HepG2 (cell line): ENCODE data around the gene SYCE3. TPM values are rescaled to one million over a fixed set of nuclear protein-coding genes. Genes with fewer than 3 reads are reported as not detected.

Source experiments
- ATF7-NPFF ChIP-seq: sonication (generic); formaldehyde crosslinking; IDR thresholded peaks from 2 replicates; pipeline ENCODE4 v1.8.1; 2023; ENCODE audit warnings: mild to moderate bottlenecking, low read depth, missing genetic modification reagents, moderate library complexity
- MIER3 ChIP-seq: IDR thresholded peaks from 2 replicates; pipeline ENCODE4 v1.6.1; 2016; ENCODE audit warnings: missing compliant biosample characterization, borderline replicate concordance
- PATZ1 ChIP-seq: sonication (generic); formaldehyde crosslinking; IDR thresholded peaks from 2 replicates; pipeline ENCODE4 v1.4.0; 2020; ENCODE audit warnings: missing genetic modification reagents
- REXO4 ChIP-seq: sonication (generic); formaldehyde crosslinking; IDR thresholded peaks from 2 replicates; pipeline ENCODE4 v1.8.0; 2022; ENCODE audit warnings: missing genetic modification reagents, mild to moderate bottlenecking, borderline replicate concordance
- SIX4 ChIP-seq: sonication (generic); formaldehyde crosslinking; IDR thresholded peaks from 2 replicates; pipeline ENCODE4 v1.4.0; 2020; ENCODE audit warnings: missing genetic modification reagents
- ZBTB7B ChIP-seq: sonication (generic); formaldehyde crosslinking; IDR thresholded peaks from 2 replicates; pipeline ENCODE4 v1.4.0; 2020; ENCODE audit warnings: missing genetic modification reagents
- ZNF101 ChIP-seq: sonication (generic); formaldehyde crosslinking; IDR thresholded peaks from 2 replicates; pipeline ENCODE4 v1.4.0; 2020; ENCODE audit warnings: mild to moderate bottlenecking, low read depth, missing genetic modification reagents, borderline replicate concordance
- ZNF281 ChIP-seq: sonication (generic); formaldehyde crosslinking; IDR thresholded peaks from 2 replicates; pipeline ENCODE4 v1.4.0; 2020; ENCODE audit warnings: missing genetic modification reagents, borderline replicate concordance
- ZNF878 ChIP-seq: sonication (generic); formaldehyde crosslinking; IDR thresholded peaks from 2 replicates; pipeline ENCODE4 v1.8.1; 2023; ENCODE audit warnings: mild to moderate bottlenecking, missing genetic modification reagents, moderate library complexity
- polyA plus RNA-seq, 8 experiments: library from polyadenylated mRNA; depleted of rRNA in 3 of 8; stranded (reverse) in 7 of 8; unstranded in 1 of 8; fragments of >200 nt; fragmentation: Illumina TruSeq in 4 of 8; extraction: Trizol in 4 of 8; gene quantifications; 2 replicates each; pipeline versions ENCODE4 v1.2.1 to v1.2.3, GENCODE V29; 2011 to 2016; ENCODE audit warnings: low read depth in 4 of 8, missing spikeins in 1 of 8, mixed read lengths in 1 of 8; ENCODE audit not compliant: insufficient read depth in 1 of 8
- total RNA-seq, 5 experiments: library from RNA; depleted of rRNA; stranded (reverse); fragments of >200 nt; fragmentation: Illumina TruSeq; extraction: Trizol; gene quantifications; 2 replicates each; pipeline ENCODE4 v1.2.3, GENCODE V29; 2016; ENCODE audit warnings: low read depth in 1 of 5
- TF ChIP-seq, protein P1 (sequence below): IDR thresholded peaks from 2 replicates; pipeline ENCODE4 v1.6.1; 2016
- TF ChIP-seq, protein P2 (sequence below): sonication (generic); formaldehyde crosslinking; IDR thresholded peaks from 2 replicates; pipeline ENCODE4 v1.4.0; 2020; ENCODE audit warnings: mild to moderate bottlenecking, missing genetic modification reagents
- TF ChIP-seq, protein P3 (sequence below): sonication (generic); formaldehyde crosslinking; IDR thresholded peaks from 2 replicates; pipeline ENCODE4 v1.5.0; 2020; ENCODE audit warnings: mild to moderate bottlenecking, missing genetic modification reagents, borderline replicate concordance

Gene SYCE3
- total and polyA plus RNA-seq, 2 of the 13 experiments (the other 11 are each of a cell fraction or from before 2014, with no cell fraction given), result not detected

- TF ChIP-seq ZBTB7B (CRISPR knock-in tag) (0 out of 2 replicates have a peak, but pooled peaks have one; percentile 61), ZNF101 (CRISPR knock-in tag) (no peak), SIX4 (CRISPR knock-in tag) (no peak), PATZ1 (CRISPR knock-in tag) (no peak), REXO4 (CRISPR knock-in tag) (no peak), ATF7-NPFF (CRISPR knock-in tag) (no peak), ZNF878 (no peak), MIER3 (no peak), ZNF281 (no peak)
- TF ChIP-seq, protein P1, sequence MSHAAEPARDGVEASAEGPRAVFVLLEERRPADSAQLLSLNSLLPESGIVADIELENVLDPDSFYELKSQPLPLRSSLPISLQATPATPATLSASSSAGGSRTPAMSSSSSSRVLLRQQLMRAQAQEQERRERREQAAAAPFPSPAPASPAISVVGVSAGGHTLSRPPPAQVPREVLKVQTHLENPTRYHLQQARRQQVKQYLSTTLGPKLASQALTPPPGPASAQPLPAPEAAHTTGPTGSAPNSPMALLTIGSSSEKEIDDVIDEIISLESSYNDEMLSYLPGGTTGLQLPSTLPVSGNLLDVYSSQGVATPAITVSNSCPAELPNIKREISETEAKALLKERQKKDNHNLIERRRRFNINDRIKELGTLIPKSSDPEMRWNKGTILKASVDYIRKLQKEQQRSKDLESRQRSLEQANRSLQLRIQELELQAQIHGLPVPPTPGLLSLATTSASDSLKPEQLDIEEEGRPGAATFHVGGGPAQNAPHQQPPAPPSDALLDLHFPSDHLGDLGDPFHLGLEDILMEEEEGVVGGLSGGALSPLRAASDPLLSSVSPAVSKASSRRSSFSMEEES (CRISPR knock-in tag), result no peak
- TF ChIP-seq, protein P2, sequence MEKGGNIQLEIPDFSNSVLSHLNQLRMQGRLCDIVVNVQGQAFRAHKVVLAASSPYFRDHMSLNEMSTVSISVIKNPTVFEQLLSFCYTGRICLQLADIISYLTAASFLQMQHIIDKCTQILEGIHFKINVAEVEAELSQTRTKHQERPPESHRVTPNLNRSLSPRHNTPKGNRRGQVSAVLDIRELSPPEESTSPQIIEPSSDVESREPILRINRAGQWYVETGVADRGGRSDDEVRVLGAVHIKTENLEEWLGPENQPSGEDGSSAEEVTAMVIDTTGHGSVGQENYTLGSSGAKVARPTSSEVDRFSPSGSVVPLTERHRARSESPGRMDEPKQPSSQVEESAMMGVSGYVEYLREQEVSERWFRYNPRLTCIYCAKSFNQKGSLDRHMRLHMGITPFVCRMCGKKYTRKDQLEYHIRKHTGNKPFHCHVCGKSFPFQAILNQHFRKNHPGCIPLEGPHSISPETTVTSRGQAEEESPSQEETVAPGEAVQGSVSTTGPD (CRISPR knock-in tag), result no peak
- TF ChIP-seq, protein P3, sequence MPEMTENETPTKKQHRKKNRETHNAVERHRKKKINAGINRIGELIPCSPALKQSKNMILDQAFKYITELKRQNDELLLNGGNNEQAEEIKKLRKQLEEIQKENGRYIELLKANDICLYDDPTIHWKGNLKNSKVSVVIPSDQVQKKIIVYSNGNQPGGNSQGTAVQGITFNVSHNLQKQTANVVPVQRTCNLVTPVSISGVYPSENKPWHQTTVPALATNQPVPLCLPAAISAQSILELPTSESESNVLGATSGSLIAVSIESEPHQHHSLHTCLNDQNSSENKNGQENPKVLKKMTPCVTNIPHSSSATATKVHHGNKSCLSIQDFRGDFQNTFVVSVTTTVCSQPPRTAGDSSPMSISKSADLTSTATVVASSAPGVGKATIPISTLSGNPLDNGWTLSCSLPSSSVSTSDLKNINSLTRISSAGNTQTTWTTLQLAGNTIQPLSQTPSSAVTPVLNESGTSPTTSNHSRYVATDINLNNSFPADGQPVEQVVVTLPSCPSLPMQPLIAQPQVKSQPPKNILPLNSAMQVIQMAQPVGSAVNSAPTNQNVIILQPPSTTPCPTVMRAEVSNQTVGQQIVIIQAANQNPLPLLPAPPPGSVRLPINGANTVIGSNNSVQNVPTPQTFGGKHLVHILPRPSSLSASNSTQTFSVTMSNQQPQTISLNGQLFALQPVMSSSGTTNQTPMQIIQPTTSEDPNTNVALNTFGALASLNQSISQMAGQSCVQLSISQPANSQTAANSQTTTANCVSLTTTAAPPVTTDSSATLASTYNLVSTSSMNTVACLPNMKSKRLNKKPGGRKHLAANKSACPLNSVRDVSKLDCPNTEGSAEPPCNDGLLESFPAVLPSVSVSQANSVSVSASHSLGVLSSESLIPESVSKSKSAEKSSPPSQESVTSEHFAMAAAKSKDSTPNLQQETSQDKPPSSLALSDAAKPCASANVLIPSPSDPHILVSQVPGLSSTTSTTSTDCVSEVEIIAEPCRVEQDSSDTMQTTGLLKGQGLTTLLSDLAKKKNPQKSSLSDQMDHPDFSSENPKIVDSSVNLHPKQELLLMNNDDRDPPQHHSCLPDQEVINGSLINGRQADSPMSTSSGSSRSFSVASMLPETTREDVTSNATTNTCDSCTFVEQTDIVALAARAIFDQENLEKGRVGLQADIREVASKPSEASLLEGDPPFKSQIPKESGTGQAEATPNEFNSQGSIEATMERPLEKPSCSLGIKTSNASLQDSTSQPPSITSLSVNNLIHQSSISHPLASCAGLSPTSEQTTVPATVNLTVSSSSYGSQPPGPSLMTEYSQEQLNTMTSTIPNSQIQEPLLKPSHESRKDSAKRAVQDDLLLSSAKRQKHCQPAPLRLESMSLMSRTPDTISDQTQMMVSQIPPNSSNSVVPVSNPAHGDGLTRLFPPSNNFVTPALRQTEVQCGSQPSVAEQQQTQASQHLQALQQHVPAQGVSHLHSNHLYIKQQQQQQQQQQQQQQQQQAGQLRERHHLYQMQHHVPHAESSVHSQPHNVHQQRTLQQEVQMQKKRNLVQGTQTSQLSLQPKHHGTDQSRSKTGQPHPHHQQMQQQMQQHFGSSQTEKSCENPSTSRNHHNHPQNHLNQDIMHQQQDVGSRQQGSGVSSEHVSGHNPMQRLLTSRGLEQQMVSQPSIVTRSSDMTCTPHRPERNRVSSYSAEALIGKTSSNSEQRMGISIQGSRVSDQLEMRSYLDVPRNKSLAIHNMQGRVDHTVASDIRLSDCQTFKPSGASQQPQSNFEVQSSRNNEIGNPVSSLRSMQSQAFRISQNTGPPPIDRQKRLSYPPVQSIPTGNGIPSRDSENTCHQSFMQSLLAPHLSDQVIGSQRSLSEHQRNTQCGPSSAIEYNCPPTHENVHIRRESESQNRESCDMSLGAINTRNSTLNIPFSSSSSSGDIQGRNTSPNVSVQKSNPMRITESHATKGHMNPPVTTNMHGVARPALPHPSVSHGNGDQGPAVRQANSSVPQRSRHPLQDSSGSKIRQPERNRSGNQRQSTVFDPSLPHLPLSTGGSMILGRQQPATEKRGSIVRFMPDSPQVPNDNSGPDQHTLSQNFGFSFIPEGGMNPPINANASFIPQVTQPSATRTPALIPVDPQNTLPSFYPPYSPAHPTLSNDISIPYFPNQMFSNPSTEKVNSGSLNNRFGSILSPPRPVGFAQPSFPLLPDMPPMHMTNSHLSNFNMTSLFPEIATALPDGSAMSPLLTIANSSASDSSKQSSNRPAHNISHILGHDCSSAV, result no peak
Measured at GRCh38 chr22:50568626-50569025, 5.9 kb upstream of the SYCE3 start (continued).
